ENCODE measurements around the gene HCRTR1. TPM values are rescaled to one million over a fixed set of nuclear protein-coding genes. Genes with fewer than 3 reads are reported as not detected.

Gene HCRTR1
- total and polyA plus RNA-seq, 8 donors, result 0.14 to 0.24 (median 0.17) TPM; not detected in 4

- no peak overlapping the region for H3K27ac ChIP-seq
- no peak for DNase-seq
- TF ChIP-seq CTCF (IDR thresholded peaks at IDR 0.05), result no peak
- no peaks in the 10 kb centered on the region for H3K36me3 ChIP-seq
- no peak overlapping the region for H3K4me3 ChIP-seq
- peaks cover 23 to 70% of the 10 kb centered on the region in 2 donors for H3K4me1 ChIP-seq
- ATAC-seq, result no peak
- intact Hi-C loops (cut with DNase I), result no loop called here
- H3K9me3 ChIP-seq, result no peaks in the 10 kb centered on the region
- H3K27me3 ChIP-seq, result no peaks in the 10 kb centered on the region
These were observed 25.4 kb downstream of the HCRTR1 start for GRCh38 chr1:31642897-31643296.

- Histone ChIP-seq H3K27ac (peak overlapping the region; percentile 97 to 98), H3K27me3 (no peaks in the 10 kb centered on the region), H3K9me3 (no peaks in the 10 kb centered on the region), H3K36me3 (no peaks in the 10 kb centered on the region), H3K4me3 (peak overlapping the region; percentile 70 to 72), H3K4me1 (peaks cover 23 to 58% of the 10 kb centered on the region in 2 donors)
- ATAC-seq (no peak), DNase-seq (no peak)
- TF ChIP-seq CTCF (IDR thresholded peaks at IDR 0.05), result no peak
- intact Hi-C loops (cut with DNase I), result no loop called here
These were observed 26.6 kb downstream of the HCRTR1 start for GRCh38 chr1:31643976-31644559.

GRCh38 chr1:31644560-31645273 is 27.2 kb downstream of the HCRTR1 start, which contains the start of gene PEF1:
TSS of gene PEF1 (minus strand) at chr1:31644876. CDS start at chr1:31644864, 12 bp downstream.
- H3K4me1 ChIP-seq, result peaks cover 19 to 51% of the 10 kb centered on the region in 2 donors
- DNase-seq (peak; percentile 97 to 100 (median 99)), ATAC-seq (peak; percentile 93)
- H3K9me3 ChIP-seq, result no peaks in the 10 kb centered on the region
- peak within 1 kb of the TSS; percentile 97 to 98 for H3K27ac ChIP-seq
- intact Hi-C loops (cut with DNase I), result no loop called here
- peak within 1 kb of the TSS; percentile 70 to 72 for H3K4me3 ChIP-seq
- no peak for TF ChIP-seq CTCF (IDR thresholded peaks at IDR 0.05)
- no peaks in the 10 kb centered on the region for H3K36me3 ChIP-seq
- no peaks in the 10 kb centered on the region for H3K27me3 ChIP-seq

- intact Hi-C loops (cut with DNase I), result no loop called here
- H3K4me3 ChIP-seq, result peak overlapping the region; percentile 70 to 72
- no peak for TF ChIP-seq CTCF (IDR thresholded peaks at IDR 0.05)
- H3K4me1 ChIP-seq, result peaks cover 14 to 46% of the 10 kb centered on the region in 2 donors
- ATAC-seq, result no peak
- H3K36me3 ChIP-seq, result no peaks in the 10 kb centered on the region
- peak in 1 of 4 donors; percentile 94 for DNase-seq
- H3K27ac ChIP-seq, result peak overlapping the region; percentile 97 to 98
- no peaks in the 10 kb centered on the region for H3K9me3 ChIP-seq
- H3K27me3 ChIP-seq, result no peaks in the 10 kb centered on the region
These were observed 27.7 kb downstream of the HCRTR1 start for GRCh38 chr1:31645274-31645568.

- peaks cover 13 to 34% of the 10 kb centered on the region in 2 donors for H3K4me1 ChIP-seq
- intact Hi-C loops (cut with DNase I), result no loop called here
- no peaks in the 10 kb centered on the region for H3K36me3 ChIP-seq
- no peak overlapping the region for H3K27ac ChIP-seq
- no peak for DNase-seq
- no peaks in the 10 kb centered on the region for H3K9me3 ChIP-seq
- TF ChIP-seq CTCF (IDR thresholded peaks at IDR 0.05), result no peak
- no peak overlapping the region for H3K4me3 ChIP-seq
- ATAC-seq, result no peak
- H3K27me3 ChIP-seq, result no peaks in the 10 kb centered on the region
These were observed 28.9 kb downstream of the HCRTR1 start for GRCh38 chr1:31646259-31646960.
